HEK293 (cell line): ENCODE data around the gene XIRP1.

ENCODE experiments used
- EGR2 ChIP-seq: fragments of 450-650 bp; formaldehyde crosslinking; IDR thresholded peaks from 2 replicates; pipeline ENCODE4 v1.5.1; 2016; ENCODE audit warnings: low read depth, missing biosample characterization, missing genetic modification characterization
- HOXA7 ChIP-seq: sonication (generic); formaldehyde crosslinking; IDR thresholded peaks from 2 replicates; pipeline ENCODE4 v1.8.1; 2022; ENCODE audit warnings: missing genetic modification reagents, borderline replicate concordance
- HOXC10 ChIP-seq: sonication (generic); formaldehyde crosslinking; IDR thresholded peaks from 2 replicates; pipeline ENCODE4 v1.8.1; 2023; ENCODE audit warnings: mild to moderate bottlenecking, missing genetic modification reagents
- HOXD13 ChIP-seq: sonication (generic); formaldehyde crosslinking; IDR thresholded peaks from 2 replicates; pipeline ENCODE4 v1.8.0; 2022; ENCODE audit warnings: missing genetic modification reagents, borderline replicate concordance
- KLF16 ChIP-seq: fragments of 450-650 bp; formaldehyde crosslinking; IDR thresholded peaks from 2 replicates; pipeline ENCODE4 v1.5.1; 2017; ENCODE audit warnings: missing biosample characterization, missing genetic modification characterization
- REPIN1 ChIP-seq: fragments of 450-650 bp; formaldehyde crosslinking; IDR thresholded peaks from 2 replicates; pipeline ENCODE4 v1.5.1; 2017; ENCODE audit warnings: missing biosample characterization, missing genetic modification characterization, low read depth
- YY2 ChIP-seq: fragments of 450-650 bp; formaldehyde crosslinking; IDR thresholded peaks from 2 replicates; pipeline ENCODE4 v1.5.1; 2016; ENCODE audit warnings: missing biosample characterization, missing genetic modification characterization
- ZBTB10 ChIP-seq: fragments of 450-650 bp; formaldehyde crosslinking; IDR thresholded peaks from 2 replicates; pipeline ENCODE4 v1.5.1; 2016; ENCODE audit warnings: missing biosample characterization, missing genetic modification characterization
- ZFP41 ChIP-seq: fragments of 450-650 bp; formaldehyde crosslinking; IDR thresholded peaks from 2 replicates; pipeline ENCODE4 v1.5.1; 2016; ENCODE audit warnings: missing biosample characterization, missing genetic modification characterization, borderline replicate concordance
- ZFP69B ChIP-seq: fragments of 450-650 bp; formaldehyde crosslinking; IDR thresholded peaks from 2 replicates; pipeline ENCODE4 v1.5.1; 2016; ENCODE audit warnings: missing biosample characterization, missing genetic modification characterization
- ZNF112 ChIP-seq: fragments of 450-650 bp; formaldehyde crosslinking; IDR thresholded peaks from 2 replicates; pipeline ENCODE4 v1.5.0; 2017; ENCODE audit warnings: missing biosample characterization, missing genetic modification characterization
- ZNF16 ChIP-seq: fragments of 450-650 bp; formaldehyde crosslinking; IDR thresholded peaks from 2 replicates; pipeline ENCODE4 v1.5.1; 2016; ENCODE audit warnings: low read depth, missing biosample characterization, missing genetic modification characterization
- ZNF184 ChIP-seq: fragments of 450-650 bp; IDR thresholded peaks from 2 replicates; pipeline ENCODE4 v1.5.1; 2018; ENCODE audit warnings: missing biosample characterization, mild to moderate bottlenecking, missing genetic modification characterization
- ZNF221 ChIP-seq: fragments of 450-650 bp; formaldehyde crosslinking; IDR thresholded peaks from 2 replicates; pipeline ENCODE4 v1.5.1; 2017; ENCODE audit warnings: missing biosample characterization, missing genetic modification characterization, borderline replicate concordance
- ZNF266 ChIP-seq: fragments of 450-650 bp; formaldehyde crosslinking; IDR thresholded peaks from 2 replicates; pipeline ENCODE4 v1.5.1; 2016; ENCODE audit warnings: missing biosample characterization, missing genetic modification characterization, low read depth
- ZNF280D ChIP-seq: fragments of 450-650 bp; formaldehyde crosslinking; IDR thresholded peaks from 2 replicates; pipeline ENCODE4 v1.5.1; 2016; ENCODE audit warnings: missing biosample characterization, missing genetic modification characterization
- ZNF350 ChIP-seq: fragments of 450-650 bp; formaldehyde crosslinking; IDR thresholded peaks from 2 replicates; pipeline ENCODE4 v1.5.0; 2017; ENCODE audit warnings: missing biosample characterization, mild to moderate bottlenecking, missing genetic modification characterization
- ZNF449 ChIP-seq: fragments of 450-650 bp; formaldehyde crosslinking; IDR thresholded peaks from 2 replicates; pipeline ENCODE4 v1.5.1; 2017; ENCODE audit warnings: missing biosample characterization, mild to moderate bottlenecking, missing genetic modification characterization, moderate library complexity
- ZNF521 ChIP-seq: fragments of 450-650 bp; formaldehyde crosslinking; IDR thresholded peaks from 2 replicates; pipeline ENCODE4 v1.5.1; 2017; ENCODE audit warnings: missing biosample characterization, mild to moderate bottlenecking, missing genetic modification characterization
- ZNF560 ChIP-seq: fragments of 450-650 bp; formaldehyde crosslinking; IDR thresholded peaks from 2 replicates; pipeline ENCODE4 v1.5.1; 2017; ENCODE audit warnings: missing biosample characterization, missing genetic modification characterization, borderline replicate concordance
- ZNF561 ChIP-seq: fragments of 450-650 bp; IDR thresholded peaks from 2 replicates; pipeline ENCODE4 v1.5.1; 2018; ENCODE audit warnings: missing biosample characterization, missing genetic modification characterization, borderline replicate concordance
- ZNF585B ChIP-seq: fragments of 450-650 bp; formaldehyde crosslinking; IDR thresholded peaks from 2 replicates; pipeline ENCODE4 v1.5.1; 2016; ENCODE audit warnings: missing biosample characterization, missing genetic modification characterization
- ZNF610 ChIP-seq: fragments of 450-650 bp; formaldehyde crosslinking; IDR thresholded peaks from 2 replicates; pipeline ENCODE4 v1.5.1; 2016; ENCODE audit warnings: missing biosample characterization, missing genetic modification characterization, borderline replicate concordance
- ZNF639 ChIP-seq: fragments of 450-650 bp; formaldehyde crosslinking; IDR thresholded peaks from 2 replicates; pipeline ENCODE4 v1.5.1; 2016; ENCODE audit warnings: missing biosample characterization, missing genetic modification characterization
- ZNF704 ChIP-seq: fragments of 450-650 bp; formaldehyde crosslinking; IDR thresholded peaks from 2 replicates; pipeline ENCODE4 v1.5.1; 2016; ENCODE audit warnings: missing biosample characterization, missing genetic modification characterization
- ZNF843 ChIP-seq: fragments of 450-650 bp; formaldehyde crosslinking; IDR thresholded peaks from 2 replicates; pipeline ENCODE4 v1.5.1; 2016; ENCODE audit warnings: missing biosample characterization, missing genetic modification characterization
- ZSCAN30 ChIP-seq: fragments of 450-650 bp; IDR thresholded peaks from 2 replicates; pipeline ENCODE4 v1.5.1; 2018; ENCODE audit warnings: missing biosample characterization, mild to moderate bottlenecking, missing genetic modification characterization, moderate library complexity
- ZSCAN4 ChIP-seq: fragments of 450-650 bp; formaldehyde crosslinking; IDR thresholded peaks from 2 replicates; pipeline ENCODE4 v1.5.1; 2017; ENCODE audit warnings: missing biosample characterization, missing genetic modification characterization

XIRP1 gene

GRCh38 chr3:39146611-39147591 is 45.5 kb downstream of the XIRP1 start (continued):
- no peak for TF ChIP-seq ZNF280D (tag by site-specific recombination)
- TF ChIP-seq ZNF560 (tag by site-specific recombination), result no peak
- peak; percentile 79; the same call in 1 of the 2 replicates for TF ChIP-seq ZNF639 (tag by site-specific recombination)
- TF ChIP-seq HOXA7 (CRISPR knock-in tag), result no peak
- no peak for TF ChIP-seq ZNF350 (tag by site-specific recombination)
- no peak for TF ChIP-seq YY2 (tag by site-specific recombination)
- no peak for TF ChIP-seq ZNF266 (tag by site-specific recombination)
- no peak for TF ChIP-seq ZNF610 (tag by site-specific recombination)
- peak; percentile 52 for TF ChIP-seq ZFP69B (tag by site-specific recombination)
- TF ChIP-seq ZNF449 (tag by site-specific recombination), result peak; percentile 90
- TF ChIP-seq ZNF561 (tag by site-specific recombination), result no peak
- TF ChIP-seq ZBTB10 (tag by site-specific recombination), result peak; percentile 50; the same call in 1 of the 2 replicates
- TF ChIP-seq HOXC10 (CRISPR knock-in tag), result no peak
- TF ChIP-seq ZNF521 (tag by site-specific recombination), result no peak
- no peak for TF ChIP-seq ZSCAN30 (tag by site-specific recombination)
- no peak for TF ChIP-seq ZNF221 (tag by site-specific recombination)
- no peak for TF ChIP-seq ZNF704
- no peak for TF ChIP-seq ZNF585B (tag by site-specific recombination)
- TF ChIP-seq EGR2 (tag by site-specific recombination), result peak; percentile 84
- TF ChIP-seq ZNF112, result no peak
- TF ChIP-seq ZNF843 (tag by site-specific recombination), result peak; percentile 38; the same call in 1 of the 2 replicates
- no peak for TF ChIP-seq ZNF16 (tag by site-specific recombination)
- no peak for TF ChIP-seq ZFP41 (tag by site-specific recombination)
- no peak for TF ChIP-seq KLF16 (tag by site-specific recombination)
- no peak for TF ChIP-seq ZNF184 (tag by site-specific recombination)
- no peak for TF ChIP-seq REPIN1 (tag by site-specific recombination)
- no peak for TF ChIP-seq HOXD13 (CRISPR knock-in tag)
- TF ChIP-seq ZSCAN4 (tag by site-specific recombination), result peak; percentile 94
